ENCODE data around the gene LTA.
"Not testable (repeated sequence)": the region's sequence is repeated elsewhere in the genome, so short reads cannot be mapped to it uniquely, and the experiment has no call there.

The LTA gene

GRCh38 chr6:31541658-31542521, 30.2 kb upstream of the LTA start, which contains the start of gene DDX39B:
DDX39B (minus strand) TSS chr6:31542003; CDS start chr6:31540532, 1,471 bp downstream.
- DNase-seq (ENCODE audit: low spot score), result peak; percentile 92

GRCh38 chr6:31543639-31544038, 28.4 kb upstream of the LTA start:
- no peak for DNase-seq (ENCODE audit: low spot score)

GRCh38 chr6:31544676-31545075, 27.4 kb upstream of the LTA start:
- no peak for DNase-seq (ENCODE audit: low spot score)

GRCh38 chr6:31545291-31545690, 26.8 kb upstream of the LTA start:
- no peak for DNase-seq (ENCODE audit: low spot score)

- DNase-seq (ENCODE audit: low spot score), result peak; percentile 78
Measured at GRCh38 chr6:31546339-31546957, 25.6 kb upstream of the LTA start, which contains the start of gene ATP6V1G2. ATP6V1G2 (minus strand) TSS chr6:31546608; CDS start chr6:31546559, 49 bp downstream.

GRCh38 chr6:31546958-31547726, 24.9 kb upstream of the LTA start, which contains the start of gene NFKBIL1:
NFKBIL1 (plus strand) TSS chr6:31547608; CDS start chr6:31547695, 87 bp downstream.
- peak; percentile 91 for DNase-seq (ENCODE audit: low spot score)

GRCh38 chr6:31547727-31548543, 24.2 kb upstream of the LTA start:
- no peak for DNase-seq (ENCODE audit: low spot score)

GRCh38 chr6:31548544-31548873, 23.6 kb upstream of the LTA start:
- no peak for DNase-seq (ENCODE audit: low spot score)

GRCh38 chr6:31551371-31551770, 20.7 kb upstream of the LTA start:
- DNase-seq (ENCODE audit: low spot score), result not testable (repeated sequence)

- no peak for DNase-seq (ENCODE audit: low spot score)
Measured at GRCh38 chr6:31556307-31556706, 15.8 kb upstream of the LTA start.

- no peak for DNase-seq (ENCODE audit: low spot score)
Measured at GRCh38 chr6:31557443-31558317, 14.4 kb upstream of the LTA start.

- DNase-seq (ENCODE audit: low spot score), result no peak
Measured at GRCh38 chr6:31558318-31558625, 13.8 kb upstream of the LTA start.

- no peak for DNase-seq (ENCODE audit: low spot score)
Measured at GRCh38 chr6:31558631-31559500, 13.2 kb upstream of the LTA start.

- no peak for DNase-seq (ENCODE audit: low spot score)
Measured at GRCh38 chr6:31559606-31559957, 12.5 kb upstream of the LTA start.

GRCh38 chr6:31559958-31560696, 12.0 kb upstream of the LTA start:
- no peak for DNase-seq (ENCODE audit: low spot score)

- DNase-seq (ENCODE audit: low spot score), result no peak
Measured at GRCh38 chr6:31560697-31561058, 11.4 kb upstream of the LTA start.

GRCh38 chr6:31567531-31568370, 4.3 kb upstream of the LTA start:
- no peak for DNase-seq (ENCODE audit: low spot score)

GRCh38 chr6:31568537-31568961, 3.5 kb upstream of the LTA start:
- no peak for DNase-seq (ENCODE audit: low spot score)
